WERI-Rb-1 (cell line): Measurements from ENCODE around the gene CENPT.
A peak's percentile ranks its signal among the peaks of the same experiment; 100 is the strongest.

Experiments
- DNase-seq: peaks from one replicate; pipeline ENCODE4 v3.0.0-alpha.2; 2020
- H3K27ac ChIP-seq: fragments of 250-450 bp; sonication (Bioruptor Pico); 2 replicates; pipeline ENCODE4 v1.5.1; 2020; ENCODE audit warnings: mild to moderate bottlenecking, moderate library complexity
- H3K27me3 ChIP-seq: fragments of 250-450 bp; sonication (Bioruptor Pico); 2 replicates; pipeline ENCODE4 v1.5.1; 2021; ENCODE audit warnings: mild to moderate bottlenecking, low read depth, moderate library complexity; ENCODE audit not compliant: insufficient read depth, severe bottlenecking
- H3K36me3 ChIP-seq: fragments of 250-450 bp; sonication (Bioruptor Pico); 2 replicates; pipeline ENCODE4 v1.5.1; 2020; ENCODE audit warnings: mild to moderate bottlenecking, moderate library complexity
- H3K4me3 ChIP-seq: 2 replicates; pipeline ENCODE4 v1.5.1; 2011; ENCODE audit warnings: low read depth, mild to moderate bottlenecking, control low read depth, low read length
- H3K9me3 ChIP-seq: fragments of 250-450 bp; sonication (Bioruptor Pico); 2 replicates; pipeline ENCODE4 v1.5.1; 2021; ENCODE audit warnings: mild to moderate bottlenecking, moderate library complexity; ENCODE audit not compliant: severe bottlenecking
- TF ChIP-seq, protein P1 (sequence below): IDR thresholded peaks from 2 replicates; pipeline ENCODE4 v1.5.1; 2011; ENCODE audit warnings: low read depth, mild to moderate bottlenecking, control low read depth, inconsistent platforms, low read length

The CENPT gene

DNA sequence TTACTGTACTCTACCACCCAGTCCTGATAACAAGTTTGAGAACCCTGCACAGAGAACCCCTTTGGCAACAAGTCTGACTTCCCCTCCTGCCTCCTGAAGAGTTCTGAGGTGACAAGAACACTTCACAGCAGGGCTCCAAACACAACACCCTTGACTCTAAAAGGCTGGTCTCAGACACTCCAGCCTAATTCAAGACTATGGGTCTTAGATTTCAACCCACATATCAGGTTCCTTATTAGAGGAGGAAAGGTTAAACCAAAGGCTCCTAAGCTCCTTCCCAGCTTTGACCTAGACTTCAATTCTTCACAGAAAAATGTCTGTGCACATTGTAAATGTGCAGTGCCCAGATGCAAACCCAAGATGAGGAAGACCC lies 64.2 kb downstream of the CENPT start:
- Histone ChIP-seq H3K27ac (no peak overlapping the region), H3K4me3 (no peak overlapping the region), H3K9me3 (no peaks in the 10 kb centered on the region), H3K36me3 (peaks cover 2% of the 10 kb centered on the region), H3K27me3 (no peaks in the 10 kb centered on the region)
- no peak for DNase-seq
- TF ChIP-seq, protein P1, sequence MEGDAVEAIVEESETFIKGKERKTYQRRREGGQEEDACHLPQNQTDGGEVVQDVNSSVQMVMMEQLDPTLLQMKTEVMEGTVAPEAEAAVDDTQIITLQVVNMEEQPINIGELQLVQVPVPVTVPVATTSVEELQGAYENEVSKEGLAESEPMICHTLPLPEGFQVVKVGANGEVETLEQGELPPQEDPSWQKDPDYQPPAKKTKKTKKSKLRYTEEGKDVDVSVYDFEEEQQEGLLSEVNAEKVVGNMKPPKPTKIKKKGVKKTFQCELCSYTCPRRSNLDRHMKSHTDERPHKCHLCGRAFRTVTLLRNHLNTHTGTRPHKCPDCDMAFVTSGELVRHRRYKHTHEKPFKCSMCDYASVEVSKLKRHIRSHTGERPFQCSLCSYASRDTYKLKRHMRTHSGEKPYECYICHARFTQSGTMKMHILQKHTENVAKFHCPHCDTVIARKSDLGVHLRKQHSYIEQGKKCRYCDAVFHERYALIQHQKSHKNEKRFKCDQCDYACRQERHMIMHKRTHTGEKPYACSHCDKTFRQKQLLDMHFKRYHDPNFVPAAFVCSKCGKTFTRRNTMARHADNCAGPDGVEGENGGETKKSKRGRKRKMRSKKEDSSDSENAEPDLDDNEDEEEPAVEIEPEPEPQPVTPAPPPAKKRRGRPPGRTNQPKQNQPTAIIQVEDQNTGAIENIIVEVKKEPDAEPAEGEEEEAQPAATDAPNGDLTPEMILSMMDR, result no peak

DNA sequence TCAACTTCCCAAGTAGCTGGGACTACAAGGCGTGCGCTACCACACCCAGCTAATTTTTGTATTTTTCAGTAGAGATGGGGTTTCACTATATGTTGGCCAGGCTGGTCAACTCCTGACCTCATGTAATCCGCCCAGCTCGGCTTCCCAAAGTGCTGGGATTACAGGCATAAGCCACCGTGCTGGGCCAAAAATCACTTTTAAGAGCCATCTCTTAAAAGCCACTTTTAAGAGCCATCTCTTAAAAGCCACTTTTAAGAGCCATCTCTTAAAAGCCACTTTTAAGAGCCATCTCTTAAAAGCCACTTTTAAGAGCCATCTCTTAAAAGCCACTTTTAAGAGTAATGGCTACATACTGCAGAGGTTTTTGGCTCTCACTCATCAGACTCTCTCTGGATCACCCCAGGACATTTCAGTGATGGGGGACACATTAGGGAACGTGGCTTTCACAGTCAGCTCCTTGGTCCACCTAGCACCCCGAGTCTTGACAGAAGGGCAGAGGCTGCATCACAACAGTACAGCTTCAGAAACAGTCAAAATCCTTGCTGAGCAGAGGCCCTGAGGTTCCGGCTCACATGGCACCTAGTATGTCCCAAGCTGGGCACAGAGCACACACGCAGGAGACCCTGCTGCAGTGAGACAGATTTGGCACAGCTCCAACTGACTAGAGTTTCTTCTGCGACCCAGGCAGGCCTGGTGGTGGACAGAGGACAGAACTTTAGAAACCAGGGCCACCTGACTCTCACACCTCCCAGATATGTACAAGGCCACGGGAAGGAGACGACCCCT lies 64.7 kb downstream of the CENPT start:
- Histone ChIP-seq H3K27ac (no peak overlapping the region), H3K9me3 (no peaks in the 10 kb centered on the region), H3K36me3 (peaks cover 2% of the 10 kb centered on the region), H3K4me3 (no peak overlapping the region), H3K27me3 (no peaks in the 10 kb centered on the region)
- DNase-seq, result peak; percentile 27
- TF ChIP-seq, protein P1, result no peak

DNA sequence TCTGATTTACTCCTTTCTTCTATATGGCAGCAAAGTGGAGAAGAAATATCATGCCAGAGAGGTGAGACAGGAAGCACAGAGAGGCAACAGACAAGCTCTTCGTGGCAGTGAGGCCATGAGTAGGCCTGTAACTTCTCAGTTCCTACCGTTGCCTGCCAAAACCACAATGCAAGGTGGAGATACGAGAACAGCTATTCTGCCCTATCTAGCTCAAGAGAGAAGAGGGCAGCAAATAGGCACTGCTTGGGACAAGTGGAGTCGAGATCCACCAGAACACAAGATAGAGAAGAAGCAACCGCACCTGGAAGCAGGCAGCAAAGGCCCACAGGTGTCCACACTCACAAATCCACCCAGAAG lies 66.0 kb downstream of the CENPT start:
- no peaks in the 10 kb centered on the region for H3K9me3 ChIP-seq
- H3K4me3 ChIP-seq, result no peak overlapping the region
- TF ChIP-seq, protein P1, result no peak
- DNase-seq, result no peak
- H3K27me3 ChIP-seq, result no peaks in the 10 kb centered on the region
- H3K27ac ChIP-seq, result no peak overlapping the region
- H3K36me3 ChIP-seq, result peaks cover 2% of the 10 kb centered on the region

DNA sequence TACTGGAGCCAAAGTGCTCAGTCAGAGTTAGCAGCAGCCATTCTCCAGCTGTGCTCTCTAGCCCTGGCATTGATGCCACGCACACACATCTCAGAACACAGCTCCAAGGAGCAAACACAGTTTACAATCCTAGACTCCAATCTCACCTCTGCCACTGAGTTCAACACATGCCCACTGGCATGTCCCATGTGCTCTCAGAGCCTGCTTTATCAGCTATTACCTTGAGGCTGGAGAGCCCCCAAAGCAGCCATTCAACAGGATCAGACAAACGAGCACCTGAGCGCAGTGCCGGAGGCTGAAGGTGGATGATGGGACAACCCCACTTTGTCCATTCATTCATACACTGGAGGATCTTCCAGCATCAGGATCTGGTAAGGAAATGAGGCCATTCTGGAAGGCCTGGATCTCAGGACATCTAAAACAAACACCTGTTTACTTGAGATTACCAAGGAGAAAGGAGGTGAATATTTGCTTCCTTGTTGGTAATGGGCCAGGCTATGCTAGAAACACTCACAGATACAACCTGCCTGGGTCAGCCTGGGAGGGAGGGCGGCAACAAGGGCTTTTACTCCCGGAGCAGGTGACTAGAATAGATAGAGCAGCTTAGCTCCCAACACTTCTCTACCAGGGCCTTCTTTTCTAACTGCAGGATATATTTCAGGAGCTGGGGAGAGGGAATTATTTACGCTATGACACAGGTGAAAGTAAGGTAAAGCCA lies 66.5 kb downstream of the CENPT start:
- H3K4me3 ChIP-seq, result no peak overlapping the region
- TF ChIP-seq, protein P1, result no peak
- peaks cover 2% of the 10 kb centered on the region for H3K36me3 ChIP-seq
- no peak overlapping the region for H3K27ac ChIP-seq
- H3K9me3 ChIP-seq, result no peaks in the 10 kb centered on the region
- DNase-seq, result no peak
- no peaks in the 10 kb centered on the region for H3K27me3 ChIP-seq

DNA sequence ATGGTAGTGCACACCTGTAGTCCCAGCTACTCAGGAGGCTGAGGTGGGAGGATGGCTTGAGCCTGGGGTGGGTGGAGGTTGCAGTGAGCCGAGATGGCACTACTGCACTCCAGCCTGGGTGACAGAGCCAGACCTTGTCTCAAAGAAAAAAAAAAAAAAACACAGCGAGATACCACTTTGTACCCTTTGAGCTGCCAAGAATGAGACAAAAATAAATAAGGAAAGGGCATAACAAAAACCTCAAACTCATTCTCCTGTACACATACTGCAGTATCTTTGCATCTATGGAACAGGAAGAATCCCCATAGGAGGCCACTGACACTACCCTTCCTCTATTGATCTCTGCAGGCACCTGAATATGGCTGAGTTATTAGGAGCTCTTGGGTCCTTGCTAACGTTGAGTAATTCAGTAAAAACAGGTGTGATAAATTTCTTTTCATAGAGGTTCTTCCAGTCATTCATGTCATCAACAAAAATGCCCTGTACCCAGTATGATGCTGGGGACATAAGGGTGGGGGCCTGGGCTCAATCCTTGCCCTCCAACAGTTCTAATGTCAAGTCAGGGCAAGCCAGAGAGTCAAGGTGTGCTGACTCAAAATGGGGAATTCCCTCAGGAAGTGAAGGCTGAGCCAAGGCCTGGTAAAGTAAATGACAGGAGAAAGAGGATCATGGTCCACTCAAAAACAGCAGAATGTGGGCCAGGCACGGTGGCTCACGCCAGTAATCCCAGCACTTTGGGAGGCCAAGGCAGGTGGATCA lies 68.1 kb downstream of the CENPT start:
- no peaks in the 10 kb centered on the region for H3K27me3 ChIP-seq
- TF ChIP-seq, protein P1, result no peak
- no peak overlapping the region for H3K27ac ChIP-seq
- no peak overlapping the region for H3K4me3 ChIP-seq
- peaks cover 2% of the 10 kb centered on the region for H3K36me3 ChIP-seq
- H3K9me3 ChIP-seq, result no peaks in the 10 kb centered on the region
- DNase-seq, result no peak
